ENCODE measurements around the gene ARFRP1.

The ARFRP1 gene

GRCh38 chr20:63754008-63754407 is 46.2 kb upstream of the ARFRP1 start:
- Histone ChIP-seq H3F3A (ENCODE audit: insufficient read depth, low read length) (no peaks in the 10 kb centered on the region), H3K36me3 (ENCODE audit: insufficient read depth, low read length) (no peaks in the 10 kb centered on the region), H4K20me1 (ENCODE audit: insufficient read depth, low read length) (no peaks in the 10 kb centered on the region), H3K9me3 (ENCODE audit: low read length) (no peaks in the 10 kb centered on the region), H3K9ac (ENCODE audit: low read length) (no peak overlapping the region), H2AFZ (ENCODE audit: low read length) (no peak overlapping the region), H3K27ac (ENCODE audit: low read depth, low read length, poor library complexity, severe bottlenecking) (no peak overlapping the region), H3K4me2 (ENCODE audit: low read length) (no peak overlapping the region), H3K27me3 (ENCODE audit: insufficient read depth, low read length) (peaks cover 12% of the 10 kb centered on the region; the same call in 1 of the 2 replicates), H3K4me3 (ENCODE audit: low read depth, low read length, poor library complexity, severe bottlenecking) (no peak overlapping the region), H3K9me2 (ENCODE audit: low read depth, low read length) (no peaks in the 10 kb centered on the region), H3K79me2 (ENCODE audit: insufficient read depth, low read length) (no peaks in the 10 kb centered on the region), H3K4me1 (ENCODE audit: insufficient read depth, low read length, severe bottlenecking) (no peaks in the 10 kb centered on the region)
- TF ChIP-seq CTCF (IDR thresholded peaks at IDR 0.05; ENCODE audit: low read length), result no peak
- no peak for TF ChIP-seq EZH2 (IDR thresholded peaks at IDR 0.05; ENCODE audit: borderline replicate concordance, low read length)

GRCh38 chr20:63753381-63753780 is 45.6 kb upstream of the ARFRP1 start:
- H3K79me2 ChIP-seq (ENCODE audit: insufficient read depth, low read length), result no peaks in the 10 kb centered on the region
- H3K4me1 ChIP-seq (ENCODE audit: insufficient read depth, low read length, severe bottlenecking), result no peaks in the 10 kb centered on the region
- no peak overlapping the region for H3K4me3 ChIP-seq (ENCODE audit: low read depth, low read length, poor library complexity, severe bottlenecking)
- no peaks in the 10 kb centered on the region for H3F3A ChIP-seq (ENCODE audit: insufficient read depth, low read length)
- no peak overlapping the region for H2AFZ ChIP-seq (ENCODE audit: low read length)
- no peak overlapping the region for H3K27ac ChIP-seq (ENCODE audit: low read depth, low read length, poor library complexity, severe bottlenecking)
- no peaks in the 10 kb centered on the region for H4K20me1 ChIP-seq (ENCODE audit: insufficient read depth, low read length)
- H3K9ac ChIP-seq (ENCODE audit: low read length), result no peak overlapping the region
- no peak for TF ChIP-seq EZH2 (IDR thresholded peaks at IDR 0.05; ENCODE audit: borderline replicate concordance, low read length)
- no peak for TF ChIP-seq CTCF (IDR thresholded peaks at IDR 0.05; ENCODE audit: low read length)
- peaks cover 10% of the 10 kb centered on the region; the same call in 1 of the 2 replicates for H3K27me3 ChIP-seq (ENCODE audit: insufficient read depth, low read length)
- no peak overlapping the region for H3K4me2 ChIP-seq (ENCODE audit: low read length)
- no peaks in the 10 kb centered on the region for H3K9me2 ChIP-seq (ENCODE audit: low read depth, low read length)
- H3K36me3 ChIP-seq (ENCODE audit: insufficient read depth, low read length), result no peaks in the 10 kb centered on the region
- no peaks in the 10 kb centered on the region for H3K9me3 ChIP-seq (ENCODE audit: low read length)

- no peak overlapping the region for H3K4me2 ChIP-seq (ENCODE audit: low read length)
- no peaks in the 10 kb centered on the region for H4K20me1 ChIP-seq (ENCODE audit: insufficient read depth, low read length)
- H3K79me2 ChIP-seq (ENCODE audit: insufficient read depth, low read length), result no peaks in the 10 kb centered on the region
- H3K9me3 ChIP-seq (ENCODE audit: low read length), result no peaks in the 10 kb centered on the region
- TF ChIP-seq CTCF (IDR thresholded peaks at IDR 0.05; ENCODE audit: low read length), result no peak
- TF ChIP-seq EZH2 (IDR thresholded peaks at IDR 0.05; ENCODE audit: borderline replicate concordance, low read length), result no peak
- no peaks in the 10 kb centered on the region for H3F3A ChIP-seq (ENCODE audit: insufficient read depth, low read length)
- H3K4me3 ChIP-seq (ENCODE audit: low read depth, low read length, poor library complexity, severe bottlenecking), result no peak overlapping the region
- H3K27ac ChIP-seq (ENCODE audit: low read depth, low read length, poor library complexity, severe bottlenecking), result no peak overlapping the region
- no peaks in the 10 kb centered on the region for H3K9me2 ChIP-seq (ENCODE audit: low read depth, low read length)
- no peak overlapping the region for H2AFZ ChIP-seq (ENCODE audit: low read length)
- no peak overlapping the region for H3K9ac ChIP-seq (ENCODE audit: low read length)
- H3K27me3 ChIP-seq (ENCODE audit: insufficient read depth, low read length), result peaks cover 5% of the 10 kb centered on the region; the same call in 1 of the 2 replicates
- H3K4me1 ChIP-seq (ENCODE audit: insufficient read depth, low read length, severe bottlenecking), result peaks cover 2% of the 10 kb centered on the region
- no peaks in the 10 kb centered on the region for H3K36me3 ChIP-seq (ENCODE audit: insufficient read depth, low read length)
These were observed 44.8 kb upstream of the ARFRP1 start for GRCh38 chr20:63752411-63753101.
